Suprapubic skin (tissue), 4 donors: ENCODE results near the gene A2ML1. TPM values are rescaled to one million over a fixed set of nuclear protein-coding genes. Genes with fewer than 3 reads are reported as not detected.

Experiments
- DNase-seq, 2 donors: peaks; one replicate each; pipeline ENCODE4 v3.0.0-alpha.2; 2019; ENCODE audit warnings: low spot score in 2 of 2
- H3K27ac ChIP-seq: fragments of 200-600 bp; sonication (generic); one replicate; pipeline ENCODE4 v1.5.1; 2019
- H3K27me3 ChIP-seq: fragments of 200-600 bp; sonication (generic); one replicate; pipeline ENCODE4 v1.5.1; 2019
- H3K36me3 ChIP-seq: fragments of 200-600 bp; sonication (generic); one replicate; pipeline ENCODE4 v1.5.1; 2019
- H3K4me1 ChIP-seq: fragments of 200-600 bp; sonication (generic); one replicate; pipeline ENCODE4 v1.5.1; 2019
- H3K4me3 ChIP-seq: fragments of 200-600 bp; sonication (generic); one replicate; pipeline ENCODE4 v1.5.1; 2019; ENCODE audit warnings: mild to moderate bottlenecking
- H3K9me3 ChIP-seq: fragments of 200-600 bp; sonication (generic); one replicate; pipeline ENCODE4 v1.5.1; 2019
- CTCF ChIP-seq, 2 donors: fragments of 200-600 bp in 1 of 2; fragments of 450-650 bp in 1 of 2; sonication (generic) in 1 of 2; IDR thresholded peaks; one replicate each; pipeline ENCODE4 v1.5.1; 2016 to 2019; ENCODE audit warnings: antibody characterized with exemption in 2 of 2, mild to moderate bottlenecking in 1 of 2, moderate library complexity in 1 of 2
- EP300 ChIP-seq: sonication (generic); formaldehyde crosslinking; IDR thresholded peaks from one replicate; pipeline ENCODE4 v1.6.1; 2017; ENCODE audit warnings: antibody characterized with exemption
- POLR2A ChIP-seq, 2 donors: fragments of 450-650 bp; IDR thresholded peaks; one replicate each; pipeline ENCODE4 v1.6.1; 2017; ENCODE audit warnings: antibody characterized with exemption in 2 of 2, mild to moderate bottlenecking in 2 of 2, moderate library complexity in 2 of 2
- POLR2AphosphoS5 ChIP-seq, 3 donors: sonication (generic); formaldehyde crosslinking; IDR thresholded peaks; one replicate each; pipeline ENCODE4 v1.6.1; 2017; ENCODE audit warnings: antibody characterized with exemption in 3 of 3
- WGBS: methylation state at CpG from one replicate; pipeline ENCODE4 v1.1.5; 2018; 5-methylcytosine and 5-hydroxymethylcytosine counted together
- total RNA-seq, 4 donors: library from RNA; depleted of rRNA; stranded (reverse); fragments of >200 nt; gene quantifications; one replicate each; pipeline ENCODE4 v1.1.0, GENCODE V29; 2016

Gene A2ML1
- total RNA-seq, 4 donors from 2014 or later: 166 to 268 (median 218) TPM

- H3K36me3 ChIP-seq: no peaks in the 10 kb centered on the region
- no peak overlapping the region for H3K4me3 ChIP-seq
- no peaks in the 10 kb centered on the region for H3K9me3 ChIP-seq
- no peak for DNase-seq
- H3K27ac ChIP-seq: no peak overlapping the region
- no peaks in the 10 kb centered on the region for H3K27me3 ChIP-seq
- H3K4me1 ChIP-seq: no peaks in the 10 kb centered on the region
- 81% methylated on average over 2 of the region's 2 CpGs for WGBS
- no peak for TF ChIP-seq EP300
- no peak for TF ChIP-seq POLR2A (IDR thresholded peaks at IDR 0.05)
- no peak for TF ChIP-seq POLR2AphosphoS5 (IDR thresholded peaks at IDR 0.05)
- no peak for TF ChIP-seq CTCF (IDR thresholded peaks at IDR 0.05)
These were observed 44.0 kb downstream of the A2ML1 start for GRCh38 chr12:8866429-8866828.

DNA sequence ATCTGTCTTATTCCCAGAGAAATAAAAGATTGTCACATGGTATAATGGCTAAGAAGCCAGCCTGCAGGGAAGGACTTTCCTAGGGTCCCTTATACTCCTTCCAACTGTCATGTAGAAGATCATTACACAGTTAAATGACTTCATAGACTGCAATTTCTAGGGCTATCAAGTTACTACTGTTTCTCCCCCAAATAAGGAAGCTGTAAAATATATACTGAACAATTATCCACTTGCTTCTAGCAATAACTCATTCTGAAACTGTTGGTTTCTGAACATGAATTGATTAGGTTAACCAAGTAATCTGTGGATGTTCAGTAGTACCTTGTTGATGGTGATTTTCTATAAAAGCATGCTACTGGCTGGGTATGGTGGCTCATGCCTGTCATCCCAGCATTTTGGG, 44.6 kb downstream of the A2ML1 start:
- no peak for TF ChIP-seq POLR2A (IDR thresholded peaks at IDR 0.05)
- no peak for TF ChIP-seq POLR2AphosphoS5 (IDR thresholded peaks at IDR 0.05)
- TF ChIP-seq EP300: no peak
- TF ChIP-seq CTCF (IDR thresholded peaks at IDR 0.05): no peak
- H3K9me3 ChIP-seq: no peaks in the 10 kb centered on the region
- no peak for DNase-seq
- H3K4me1 ChIP-seq: no peaks in the 10 kb centered on the region
- H3K27ac ChIP-seq: no peak overlapping the region
- no peaks in the 10 kb centered on the region for H3K27me3 ChIP-seq
- no peak overlapping the region for H3K4me3 ChIP-seq
- no peaks in the 10 kb centered on the region for H3K36me3 ChIP-seq

DNA sequence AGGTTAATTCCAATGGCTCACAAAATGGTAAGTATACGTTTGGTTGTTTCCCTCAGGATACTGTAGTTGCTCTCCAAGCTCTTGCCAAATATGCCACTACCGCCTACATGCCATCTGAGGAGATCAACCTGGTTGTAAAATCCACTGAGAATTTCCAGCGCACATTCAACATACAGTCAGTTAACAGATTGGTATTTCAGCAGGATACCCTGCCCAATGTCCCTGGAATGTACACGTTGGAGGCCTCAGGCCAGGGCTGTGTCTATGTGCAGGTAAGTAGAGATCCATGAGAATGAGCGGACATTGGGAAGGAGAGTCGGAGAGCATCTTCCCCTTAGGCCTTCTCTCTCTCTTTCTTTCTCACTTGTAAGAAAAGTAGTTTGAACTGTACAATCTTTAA, 45.4 kb downstream of the A2ML1 start:
- no peaks in the 10 kb centered on the region for H3K4me1 ChIP-seq
- no peaks in the 10 kb centered on the region for H3K9me3 ChIP-seq
- WGBS: 82% methylated on average over 6 of the region's 6 CpGs
- H3K36me3 ChIP-seq: no peaks in the 10 kb centered on the region
- no peaks in the 10 kb centered on the region for H3K27me3 ChIP-seq
- H3K4me3 ChIP-seq: no peak overlapping the region
- no peak overlapping the region for H3K27ac ChIP-seq
- no peak for DNase-seq
- no peak for TF ChIP-seq CTCF (IDR thresholded peaks at IDR 0.05)
- no peak for TF ChIP-seq POLR2AphosphoS5 (IDR thresholded peaks at IDR 0.05)
- no peak for TF ChIP-seq EP300
- no peak for TF ChIP-seq POLR2A (IDR thresholded peaks at IDR 0.05)

DNA sequence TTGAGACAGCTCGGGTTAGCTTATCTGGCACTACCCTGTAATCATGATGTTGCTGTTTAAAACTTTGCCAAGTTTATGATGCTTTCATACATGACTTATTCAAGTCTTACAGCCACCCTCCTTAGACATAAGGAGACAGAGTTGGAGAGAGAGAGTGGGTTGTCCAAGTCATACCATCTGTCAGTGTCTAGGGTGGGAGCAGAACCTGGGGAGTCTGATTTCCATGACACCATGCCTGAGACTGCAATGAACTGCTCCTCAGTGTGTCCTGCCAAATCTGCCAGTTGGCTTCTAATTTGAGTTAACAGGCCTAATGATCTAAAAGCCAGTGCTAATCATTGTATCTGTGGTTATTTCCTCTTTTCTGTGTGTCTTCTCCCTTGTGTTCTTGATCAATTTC, 48.2 kb downstream of the A2ML1 start:
- H3K27ac ChIP-seq: no peak overlapping the region
- no peak for DNase-seq
- H3K9me3 ChIP-seq: no peaks in the 10 kb centered on the region
- no peak overlapping the region for H3K4me3 ChIP-seq
- no peaks in the 10 kb centered on the region for H3K36me3 ChIP-seq
- 82% methylated on average over 1 of the region's 1 CpG for WGBS
- no peak for TF ChIP-seq EP300
- no peak for TF ChIP-seq POLR2AphosphoS5 (IDR thresholded peaks at IDR 0.05)
- TF ChIP-seq POLR2A (IDR thresholded peaks at IDR 0.05): no peak
- TF ChIP-seq CTCF (IDR thresholded peaks at IDR 0.05): no peak
- H3K27me3 ChIP-seq: no peaks in the 10 kb centered on the region
- H3K4me1 ChIP-seq: no peaks in the 10 kb centered on the region

DNA sequence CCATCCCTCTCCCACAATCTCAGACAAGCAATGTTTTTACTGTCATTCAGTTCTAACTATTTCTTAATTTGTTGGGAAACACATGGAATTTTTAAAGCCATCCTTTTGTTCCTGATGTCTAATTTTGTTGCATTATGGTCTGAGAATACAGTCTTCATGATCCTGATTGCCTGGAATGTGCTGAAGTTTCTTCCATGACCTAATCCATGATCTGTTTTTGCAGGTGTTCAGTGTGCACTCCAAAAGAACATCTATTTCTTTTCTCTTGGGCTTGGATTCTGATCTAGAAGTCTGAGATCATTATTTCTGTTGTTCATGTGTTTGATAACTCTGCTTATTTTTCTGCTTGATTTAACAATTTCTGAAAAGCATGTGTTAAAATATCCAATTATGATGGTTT, 48.6 kb downstream of the A2ML1 start:
- no peaks in the 10 kb centered on the region for H3K27me3 ChIP-seq
- DNase-seq: no peak
- H3K36me3 ChIP-seq: no peaks in the 10 kb centered on the region

More for the DNA sequence above, 48.6 kb downstream of the A2ML1 start:
- Histone ChIP-seq H3K4me1 (no peaks in the 10 kb centered on the region), H3K9me3 (no peaks in the 10 kb centered on the region), H3K27ac (no peak overlapping the region), H3K4me3 (no peak overlapping the region)
- no peak for TF ChIP-seq POLR2A (IDR thresholded peaks at IDR 0.05)
- no peak for TF ChIP-seq CTCF (IDR thresholded peaks at IDR 0.05)
- no peak for TF ChIP-seq EP300
- no peak for TF ChIP-seq POLR2AphosphoS5 (IDR thresholded peaks at IDR 0.05)
